HepG2 (cell line): ENCODE data around the gene PRR12. TPM values are rescaled to one million over a fixed set of nuclear protein-coding genes. Genes with fewer than 3 reads are reported as not detected.

Experiments
- ATAC-seq: fragments of 200-7000 bp; cut with Tn5 transposase; 3 replicates; pipeline ENCODE4 v1.9.1; 2020; ENCODE audit warnings: mild to moderate bottlenecking, moderate library complexity
- BruUV-seq: library from RNA; stranded (reverse); fragments of 400-500 nt; replicated peaks from 2 replicates; lab custom pipeline; 2021; lab: Mats Ljungman, UMichigan
- CTCF ChIA-PET: fragments of 300-600 bp; formaldehyde crosslinking; extraction: SDS; loops from one replicate; lab custom pipeline; 2021; ENCODE audit warnings: low total read pairs, inconsistent platforms, low intra/inter-chr PET ratio; lab: Yijun Ruan, JAX
- POLR2A ChIA-PET: fragments of 350-600 bp; sonication (Branson Sonifier 250); formaldehyde crosslinking; loops from one replicate; lab custom pipeline; 2020; ENCODE audit warnings: antibody characterized with exemption, inconsistent platforms; lab: Yijun Ruan, JAX
- DNase-seq: peaks from one replicate; pipeline ENCODE4 v3.0.0-alpha.2; 2015; ENCODE audit warnings: low spot score
- FAIRE-seq: peaks from 3 replicates; lab custom pipeline; 2011; peaks lifted over from hg19 to GRCh38; lab: Jason Lieb, UNC
- H2AFZ ChIP-seq: one replicate; pipeline ENCODE4 v1.6.1; 2011; ENCODE audit warnings: low read length, inconsistent platforms
- H3K27ac ChIP-seq: fragments of 300-600 bp; 3 replicates; pipeline ENCODE4 v1.8.0; 2011; ENCODE audit warnings: mixed run types, mild to moderate bottlenecking, mixed read lengths, low read length, inconsistent platforms; ENCODE audit not compliant: insufficient read depth; ENCODE audit errors: extremely low read length
- H3K27me3 ChIP-seq, 2 experiments: fragments of 200-600 bp in 1 of 2; 2 replicates in 1 of 2; 3 replicates in 1 of 2; pipeline versions ENCODE4 v1.6.0 to v1.8.0; 2011; ENCODE audit warnings: low read length in 2 of 2, mild to moderate bottlenecking in 2 of 2, moderate library complexity in 2 of 2, inconsistent platforms in 1 of 2; ENCODE audit not compliant: insufficient read depth in 2 of 2, control insufficient read depth in 1 of 2
- H3K36me3 ChIP-seq, 2 experiments: fragments of 200-600 bp in 1 of 2; replicated peaks in 1 of 2; 2 replicates in 1 of 2; 3 replicates in 1 of 2; pipeline versions ENCODE4 v1.5.1 to v1.8.0; 2011; ENCODE audit warnings: low read length in 2 of 2, inconsistent platforms in 1 of 2; ENCODE audit not compliant: insufficient read depth in 2 of 2, control insufficient read depth in 1 of 2
- H3K4me1 ChIP-seq: 2 replicates; pipeline ENCODE4 v1.5.1; 2012; ENCODE audit warnings: low read length, inconsistent platforms; ENCODE audit not compliant: insufficient read depth
- H3K4me2 ChIP-seq: 2 replicates; pipeline ENCODE4 v1.6.0; 2011; ENCODE audit warnings: low read depth, low read length, inconsistent platforms
- H3K4me3 ChIP-seq, 3 experiments: fragments of 200-600 bp in 1 of 3; sonication (generic), shearing (Covaris generic) in 1 of 3; replicated peaks in 1 of 3; 2 replicates each; pipeline ENCODE4 v1.5.1; 2011 to 2016; ENCODE audit warnings: low read length in 3 of 3, inconsistent platforms in 2 of 3, low read depth in 2 of 3, mild to moderate bottlenecking in 2 of 3, control low read depth in 1 of 3, mixed read lengths in 1 of 3; ENCODE audit not compliant: insufficient read depth in 1 of 3
- H3K79me2 ChIP-seq: one replicate; pipeline ENCODE4 v1.6.1; 2011; ENCODE audit warnings: low read length, inconsistent platforms; ENCODE audit not compliant: insufficient read depth
- H3K9ac ChIP-seq: 2 replicates; pipeline ENCODE4 v1.6.0; 2011; ENCODE audit warnings: mild to moderate bottlenecking, low read depth, low read length, inconsistent platforms; ENCODE audit not compliant: insufficient read depth
- H3K9me3 ChIP-seq: 2 replicates; pipeline ENCODE4 v1.5.1; 2012; ENCODE audit warnings: mild to moderate bottlenecking, low read length
- H4K20me1 ChIP-seq: 2 replicates; pipeline ENCODE4 v1.6.0; 2011; ENCODE audit warnings: inconsistent platforms, mild to moderate bottlenecking, low read length, moderate library complexity; ENCODE audit not compliant: insufficient read depth
- BRD4 ChIP-seq: sonication (generic); formaldehyde crosslinking; IDR thresholded peaks from 2 replicates; pipeline ENCODE4 v1.4.0; 2020; ENCODE audit warnings: missing genetic modification reagents
- CBX1 ChIP-seq: IDR thresholded peaks from one replicate; pipeline ENCODE4 v1.6.1; 2016; ENCODE audit warnings: antibody characterized with exemption, low read depth
- FOSL2 ChIP-seq: sonication (generic); formaldehyde crosslinking; IDR thresholded peaks from 2 replicates; pipeline ENCODE4 v1.4.0; 2020; ENCODE audit warnings: missing genetic modification reagents
- HHEX ChIP-seq: IDR thresholded peaks from 2 replicates; pipeline ENCODE4 v1.6.1; 2016; ENCODE audit warnings: control low read depth
- MBD4 ChIP-seq: IDR thresholded peaks from 2 replicates; pipeline ENCODE4 v1.6.1; 2012; ENCODE audit warnings: low read length, inconsistent platforms, borderline replicate concordance
- MBNL3 ChIP-seq: fragments of 250-450 bp; sonication (Bioruptor Pico); conservative IDR thresholded peaks from 2 replicates; pipeline ENCODE4 v1.8.0; 2022; ENCODE audit warnings: mild to moderate bottlenecking, inconsistent platforms
- MEF2D ChIP-seq: sonication (generic); formaldehyde crosslinking; IDR thresholded peaks from 2 replicates; pipeline ENCODE4 v1.5.1; 2020; ENCODE audit warnings: mild to moderate bottlenecking, missing genetic modification reagents
- MXD3 ChIP-seq: IDR thresholded peaks from 2 replicates; pipeline ENCODE4 v1.6.1; 2016; ENCODE audit warnings: mild to moderate bottlenecking, missing biosample characterization, missing genetic modification reagents
- SAP130 ChIP-seq: IDR thresholded peaks from 2 replicates; pipeline ENCODE4 v1.6.1; 2016; ENCODE audit warnings: low read depth
- SP5 ChIP-seq: IDR thresholded peaks from 2 replicates; pipeline ENCODE4 v1.6.1; 2016; ENCODE audit warnings: low read depth, borderline replicate concordance
- SRSF4 ChIP-seq: fragments of 200-400 bp; formaldehyde crosslinking; IDR thresholded peaks from one replicate; pipeline ENCODE4 v1.6.1; 2018; ENCODE audit warnings: mild to moderate bottlenecking, low read depth, low read length, moderate library complexity; ENCODE audit not compliant: poor library complexity, severe bottlenecking
- SSRP1 ChIP-seq: IDR thresholded peaks from 2 replicates; pipeline ENCODE4 v1.6.1; 2016; ENCODE audit warnings: control low read depth
- STAT6 ChIP-seq: sonication (generic); formaldehyde crosslinking; IDR thresholded peaks from 2 replicates; pipeline ENCODE4 v1.4.0; 2020; ENCODE audit warnings: missing genetic modification reagents, mild to moderate bottlenecking, borderline replicate concordance
- ZBTB1 ChIP-seq: sonication (generic); formaldehyde crosslinking; IDR thresholded peaks from 2 replicates; pipeline ENCODE4 v1.4.0; 2020; ENCODE audit warnings: missing genetic modification reagents, borderline replicate concordance
- ZBTB21 ChIP-seq: sonication (generic); formaldehyde crosslinking; IDR thresholded peaks from 2 replicates; pipeline ENCODE4 v1.4.0; 2020; ENCODE audit warnings: missing genetic modification reagents
- ZBTB39 ChIP-seq: sonication (generic); formaldehyde crosslinking; IDR thresholded peaks from 2 replicates; pipeline ENCODE4 v1.5.0; 2020; ENCODE audit warnings: missing genetic modification reagents
- ZMYM2 ChIP-seq: sonication (generic); formaldehyde crosslinking; IDR thresholded peaks from 2 replicates; pipeline ENCODE4 v1.8.0; 2022; ENCODE audit warnings: mild to moderate bottlenecking, missing genetic modification reagents
- ZNF589 ChIP-seq: sonication (generic); formaldehyde crosslinking; conservative IDR thresholded peaks from 2 replicates; pipeline ENCODE4 v1.8.0; 2022; ENCODE audit warnings: mild to moderate bottlenecking, moderate library complexity, missing genetic modification reagents
- ZZZ3 ChIP-seq: sonication (generic); formaldehyde crosslinking; IDR thresholded peaks from 2 replicates; pipeline ENCODE4 v1.4.0; 2020; ENCODE audit warnings: missing genetic modification reagents, mild to moderate bottlenecking, borderline replicate concordance
- WGBS: methylation state at CpG from one replicate; pipeline ENCODE4 v1.1.6; 2017; ENCODE audit warnings: low lambda C conversion rate; 5-methylcytosine and 5-hydroxymethylcytosine counted together
- in situ Hi-C: cut with HindIII; loops from 2 replicates; pipeline ENCODE4 v1.10.0; 2017; ENCODE audit warnings: low pct_unique_long_range_greater_than_20kb; ENCODE audit not compliant: extremely low pct_ligation_motif_present
- intact Hi-C: fragments of 100-400 bp; cut with micrococcal nuclease; formaldehyde crosslinking; loops from one replicate; pipeline ENCODE4 v1.10.0; 2022; ENCODE audit not compliant: unreplicated experiment
- polyA plus RNA-seq, 8 experiments: library from polyadenylated mRNA; depleted of rRNA in 3 of 8; stranded (reverse) in 7 of 8; unstranded in 1 of 8; fragments of >200 nt; fragmentation: Illumina TruSeq in 4 of 8; extraction: Trizol in 4 of 8; gene quantifications; 2 replicates each; pipeline versions ENCODE4 v1.2.1 to v1.2.3, GENCODE V29; 2011 to 2016; ENCODE audit warnings: low read depth in 4 of 8, missing spikeins in 1 of 8, mixed read lengths in 1 of 8; ENCODE audit not compliant: insufficient read depth in 1 of 8
- total RNA-seq, 5 experiments: library from RNA; depleted of rRNA; stranded (reverse); fragments of >200 nt; fragmentation: Illumina TruSeq; extraction: Trizol; gene quantifications; 2 replicates each; pipeline ENCODE4 v1.2.3, GENCODE V29; 2016; ENCODE audit warnings: low read depth in 1 of 5
- TF ChIP-seq, protein P1 (sequence below): IDR thresholded peaks from 2 replicates; pipeline ENCODE4 v1.6.1; 2016; ENCODE audit warnings: control low read depth
- TF ChIP-seq, protein P2 (sequence below): IDR thresholded peaks from 2 replicates; pipeline ENCODE4 v1.6.1; 2012; ENCODE audit warnings: inconsistent platforms

Gene PRR12
- total and polyA plus RNA-seq, 2 of the 13 experiments (the other 11 are each of a cell fraction or from before 2014, with no cell fraction given) = 0.62 to 1.5 TPM

DNA sequence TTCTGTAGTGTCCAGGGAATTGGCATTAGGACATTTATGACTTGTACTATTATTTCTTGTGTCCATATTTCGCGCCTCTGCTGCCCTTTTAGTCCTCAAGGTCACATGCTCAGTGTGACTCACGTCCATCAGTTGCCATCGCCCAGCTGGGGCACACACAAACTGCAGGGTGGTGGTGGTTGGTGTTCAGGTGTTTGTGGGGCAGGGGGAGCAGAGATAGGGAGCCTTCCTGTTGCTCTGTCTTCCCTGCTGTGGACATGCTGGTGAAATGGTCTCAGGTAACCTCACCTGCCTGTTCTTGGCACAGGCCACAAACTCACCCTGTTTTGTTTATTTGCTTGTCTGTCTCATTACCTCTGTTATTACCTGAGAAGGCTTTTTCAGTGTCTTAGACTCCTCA, 22.4 kb downstream of the PRR12 start:
- Histone ChIP-seq H3K4me1 (peaks cover 17% of the 10 kb centered on the region), H3K79me2 (peaks cover 3% of the 10 kb centered on the region), H4K20me1 (peaks cover 3% of the 10 kb centered on the region), H3K27me3 (no peaks in the 10 kb centered on the region), H3K9ac (no peak overlapping the region), H3K36me3 (peaks cover 20 to 58% of the 10 kb centered on the region in 2 experiments; a peak in 4 of 5 replicates), H3K9me3 (no peaks in the 10 kb centered on the region), H3K4me2 (no peak overlapping the region), H3K27ac (peak overlapping the region; percentile 30), H3K4me3 (no peak overlapping the region), H2AFZ (no peak overlapping the region)
- DNase-seq (no peak), ATAC-seq (peak; percentile 23; the same call in 1 of the 3 replicates), FAIRE-seq (no peak)
- CTCF ChIA-PET = no interaction called here
- 75% methylated on average over 4 of the region's 4 CpGs for WGBS
- intact Hi-C loops (no loop called here), in situ Hi-C loops (no loop called here)
- POLR2A ChIA-PET = interaction anchor here (0.9 to 2.6 kb wide), 2 partner anchors 27 to 33 kb away, joined by 3 to 6 read pairs; partner anchors contain the start of gene RRAS
- BruUV-seq = no TSS peak
- TF ChIP-seq STAT6 (CRISPR knock-in tag) (no peak), MXD3 (no peak), MBD4 (no peak), ZNF589 (no peak), ZBTB21 (CRISPR knock-in tag) (no peak), ZBTB1 (no peak), MEF2D (CRISPR knock-in tag) (no peak), BRD4 (CRISPR knock-in tag) (no peak), SP5 (no peak), ZBTB39 (CRISPR knock-in tag) (no peak), CBX1 (no peak), SRSF4 (no peak), ZZZ3 (CRISPR knock-in tag) (no peak), SAP130 (peak; percentile 35; the same call in 1 of the 2 replicates), SSRP1 (CRISPR knock-in tag) (no peak), FOSL2 (peak; percentile 75), ZMYM2 (CRISPR knock-in tag) (no peak), HHEX (no peak), MBNL3 (CRISPR knock-in tag) (no peak)
- TF ChIP-seq, protein P1, sequence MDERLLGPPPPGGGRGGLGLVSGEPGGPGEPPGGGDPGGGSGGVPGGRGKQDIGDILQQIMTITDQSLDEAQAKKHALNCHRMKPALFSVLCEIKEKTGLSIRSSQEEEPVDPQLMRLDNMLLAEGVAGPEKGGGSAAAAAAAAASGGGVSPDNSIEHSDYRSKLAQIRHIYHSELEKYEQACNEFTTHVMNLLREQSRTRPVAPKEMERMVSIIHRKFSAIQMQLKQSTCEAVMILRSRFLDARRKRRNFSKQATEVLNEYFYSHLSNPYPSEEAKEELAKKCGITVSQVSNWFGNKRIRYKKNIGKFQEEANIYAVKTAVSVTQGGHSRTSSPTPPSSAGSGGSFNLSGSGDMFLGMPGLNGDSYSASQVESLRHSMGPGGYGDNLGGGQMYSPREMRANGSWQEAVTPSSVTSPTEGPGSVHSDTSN (CRISPR knock-in tag) = no peak
- TF ChIP-seq, protein P2, sequence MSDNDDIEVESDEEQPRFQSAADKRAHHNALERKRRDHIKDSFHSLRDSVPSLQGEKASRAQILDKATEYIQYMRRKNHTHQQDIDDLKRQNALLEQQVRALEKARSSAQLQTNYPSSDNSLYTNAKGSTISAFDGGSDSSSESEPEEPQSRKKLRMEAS = no peak
